ENCODE measurements around the gene FOXR1.
"Not testable (repeated sequence)": the region's sequence is repeated elsewhere in the genome, so short reads cannot be mapped to it uniquely, and the experiment has no call there.

GRCh38 chr11:118984337-118984736 is 12.8 kb downstream of the FOXR1 start:
- not testable (repeated sequence) for TF ChIP-seq CTCF, EP300 (IDR thresholded peaks at IDR 0.05)
